Amniotic epithelial cell (primary cell): ENCODE measurements around the gene KY.
A peak's percentile ranks its signal among the peaks of the same experiment; 100 is the strongest.

ENCODE experiments used
- DNase-seq: peaks from one replicate; pipeline ENCODE4 v3.0.0-alpha.2; 2010; ENCODE audit warnings: low read depth

The KY gene

GRCh38 chr3:134644731-134645514 lies 5.9 kb downstream of the KY start:
- DNase-seq = no peak

DNA sequence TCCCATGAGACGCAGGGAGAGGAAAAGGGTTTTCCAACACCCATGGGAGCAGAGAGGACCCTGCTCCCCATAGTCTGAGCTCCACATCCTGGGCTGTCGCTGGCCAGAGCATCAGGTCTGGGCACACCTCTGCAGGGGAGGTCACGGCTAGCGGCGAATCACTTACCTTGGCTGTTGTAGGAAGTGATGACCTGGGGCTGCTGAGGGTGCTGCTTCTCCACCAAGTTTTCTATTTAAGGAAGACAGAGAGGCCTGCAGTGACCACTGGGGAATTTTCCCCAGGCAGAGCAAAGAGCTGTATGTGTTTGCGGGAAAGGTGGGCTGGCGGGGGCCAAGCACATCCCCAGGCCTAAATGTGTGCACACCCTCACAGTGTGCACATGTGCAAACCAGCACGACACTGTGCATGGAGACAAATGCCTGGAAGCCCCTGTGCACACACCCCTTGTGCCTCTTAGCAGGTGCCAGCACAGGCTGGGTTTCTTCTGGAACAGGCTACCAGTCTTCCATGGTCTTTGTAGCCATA lies 7.6 kb downstream of the KY start:
- no peak for DNase-seq

DNA sequence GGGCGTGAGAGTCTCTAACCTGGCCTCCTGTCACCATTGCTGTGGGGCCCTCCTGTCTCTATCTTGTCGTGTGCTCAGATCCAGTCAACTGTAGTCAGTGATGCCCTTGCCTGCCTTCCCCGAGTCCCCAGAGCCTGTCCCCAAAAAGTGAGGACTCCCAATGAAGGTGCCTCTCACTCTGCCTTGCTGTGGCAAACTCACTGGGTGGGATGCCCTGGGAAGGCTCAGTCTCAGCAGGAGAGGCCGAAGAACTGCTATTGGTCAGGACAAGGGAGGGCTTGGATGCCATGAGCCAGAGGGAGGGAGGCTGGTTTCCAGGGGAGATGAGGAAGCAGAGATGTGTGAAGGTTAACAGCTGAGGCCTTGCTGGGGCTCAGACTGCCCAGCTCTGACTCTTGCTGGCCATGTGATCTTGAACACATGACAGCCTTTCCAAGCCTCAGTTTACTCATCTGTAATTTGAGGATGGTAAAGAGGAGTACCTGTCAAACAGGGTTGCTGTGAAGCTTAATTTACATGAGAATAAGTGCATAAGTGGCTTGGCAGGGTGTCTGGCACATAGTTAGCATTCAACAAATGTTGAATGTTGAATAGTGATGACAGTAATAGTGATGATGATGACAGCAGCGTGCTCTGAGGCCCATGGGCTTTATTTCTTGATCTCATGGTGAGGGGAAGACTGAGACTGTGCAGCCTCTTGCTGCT lies 8.2 kb downstream of the KY start:
- no peak for DNase-seq

- DNase-seq = no peak
These were observed 9.0 kb downstream of the KY start for GRCh38 chr3:134641671-134642300.

DNA sequence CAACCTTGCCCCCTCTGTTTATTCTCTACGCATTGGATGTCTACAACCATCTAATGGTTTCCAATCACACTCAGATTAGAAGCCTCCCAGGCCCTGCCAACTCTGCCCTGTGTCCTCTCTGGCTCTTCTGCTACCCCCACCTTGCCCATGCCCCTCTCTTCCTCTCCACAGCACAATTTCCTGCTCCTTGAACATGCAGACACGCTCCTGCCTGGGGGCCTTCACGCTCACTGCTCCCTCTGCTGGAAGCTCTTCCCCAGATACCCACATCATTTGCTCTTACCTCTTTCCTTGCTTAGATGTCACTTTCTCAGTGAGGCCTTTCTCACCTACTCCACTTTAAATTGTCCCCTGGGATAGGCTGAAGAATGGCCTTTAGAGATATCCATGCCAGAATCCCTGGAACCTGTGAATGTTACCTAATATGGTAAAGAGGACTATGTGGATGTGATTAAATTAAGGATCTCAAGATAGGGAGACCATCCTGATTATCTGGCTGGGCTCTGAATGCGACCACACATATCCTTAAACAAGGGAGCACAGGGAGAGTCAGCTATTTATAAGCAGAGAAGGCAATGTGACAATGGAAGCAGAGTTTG lies 9.9 kb downstream of the KY start:
- DNase-seq = peak; percentile 26

DNA sequence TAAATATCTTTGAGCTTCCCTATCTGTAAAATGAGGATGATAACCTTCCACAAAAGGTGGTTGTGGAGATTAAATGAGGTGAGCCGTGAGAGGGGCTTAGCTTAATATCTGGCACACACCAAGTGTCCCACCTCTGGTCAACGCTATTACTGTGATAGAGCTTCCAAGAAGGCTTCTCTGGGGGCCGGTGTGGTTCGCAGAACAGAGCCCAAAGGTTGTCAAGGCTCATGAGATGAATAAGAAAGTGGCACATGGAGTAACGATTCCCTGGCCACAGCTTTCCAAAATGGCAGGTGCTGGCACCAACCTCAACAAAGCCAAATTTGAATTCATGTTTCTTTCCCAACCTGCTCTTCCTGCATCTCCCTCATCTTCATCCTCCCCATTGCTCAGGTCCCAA lies 10.4 kb downstream of the KY start:
- no peak for DNase-seq

DNA sequence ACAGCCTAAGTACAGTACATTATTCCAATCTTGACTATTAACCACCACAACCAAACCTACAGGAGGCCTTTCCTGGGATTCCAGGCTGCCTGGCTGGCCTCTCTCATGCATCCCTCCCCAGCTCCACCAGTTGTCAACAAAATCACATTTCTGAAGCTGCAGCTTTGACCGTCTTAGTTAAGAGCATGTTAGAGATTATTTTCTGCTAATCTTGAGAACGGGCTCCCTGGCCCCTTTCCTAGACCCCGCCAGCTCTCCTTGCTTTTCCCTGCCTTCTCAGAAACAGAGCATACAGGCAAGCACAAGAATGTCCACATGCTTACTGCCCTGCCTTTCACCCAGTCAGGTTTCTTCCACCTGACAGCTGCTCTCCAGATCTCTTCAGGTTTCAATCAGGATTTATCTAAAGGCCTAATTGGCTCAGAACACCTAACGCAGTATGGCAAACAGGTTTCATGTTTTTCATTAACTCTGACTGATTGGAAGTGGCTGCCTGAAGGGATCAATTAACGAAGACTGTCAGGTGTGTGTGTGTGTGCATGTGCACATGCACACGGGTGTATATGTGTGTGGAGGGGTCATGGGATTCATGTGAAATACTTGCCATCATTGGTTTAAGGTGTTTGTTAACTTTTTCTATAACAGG lies 12.3 kb downstream of the KY start:
- DNase-seq = no peak

- no peak for DNase-seq
These were observed 14.4 kb downstream of the KY start for GRCh38 chr3:134636406-134636805.

DNA sequence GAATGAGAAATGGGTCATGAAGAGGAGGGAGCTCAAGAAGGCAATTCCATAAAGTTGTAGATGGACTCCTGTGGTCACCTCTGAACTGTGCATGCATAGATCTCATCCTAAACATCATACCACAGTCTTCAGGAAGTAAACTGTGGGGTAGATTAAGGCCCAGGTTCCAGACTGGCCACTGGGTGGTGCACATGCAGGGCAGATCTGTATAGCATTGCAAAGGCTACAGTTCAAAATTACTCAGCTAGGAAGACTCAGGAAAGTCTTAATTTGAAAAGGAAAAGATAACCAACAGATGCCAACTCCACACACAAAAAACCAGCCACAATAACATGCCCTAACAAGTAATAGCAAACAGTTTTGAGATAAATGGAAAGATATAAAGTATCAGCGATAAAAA lies 20.3 kb downstream of the KY start:
- DNase-seq = peak; percentile 24

GRCh38 chr3:134628884-134629283 lies 21.9 kb downstream of the KY start:
- no peak for DNase-seq

DNA sequence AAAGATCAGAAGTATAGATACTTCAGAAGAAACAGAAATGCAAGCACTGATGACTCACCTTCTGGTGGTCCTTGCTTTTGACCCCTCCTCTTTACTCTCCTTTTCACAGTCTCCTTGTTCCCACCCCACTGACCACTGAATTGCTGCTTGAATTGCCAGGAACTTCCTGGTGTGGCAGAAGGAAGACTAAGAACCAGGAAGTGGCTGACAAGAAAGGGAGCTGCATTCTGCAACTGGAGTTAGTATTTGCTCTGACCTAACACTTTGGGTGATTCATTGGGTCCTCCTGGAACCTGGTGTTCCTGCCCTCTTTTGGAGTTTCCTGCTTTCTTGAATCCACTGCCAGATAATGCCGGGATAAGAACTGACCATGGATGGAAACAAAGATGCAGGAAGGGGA lies 23.0 kb downstream of the KY start:
- no peak for DNase-seq

DNA sequence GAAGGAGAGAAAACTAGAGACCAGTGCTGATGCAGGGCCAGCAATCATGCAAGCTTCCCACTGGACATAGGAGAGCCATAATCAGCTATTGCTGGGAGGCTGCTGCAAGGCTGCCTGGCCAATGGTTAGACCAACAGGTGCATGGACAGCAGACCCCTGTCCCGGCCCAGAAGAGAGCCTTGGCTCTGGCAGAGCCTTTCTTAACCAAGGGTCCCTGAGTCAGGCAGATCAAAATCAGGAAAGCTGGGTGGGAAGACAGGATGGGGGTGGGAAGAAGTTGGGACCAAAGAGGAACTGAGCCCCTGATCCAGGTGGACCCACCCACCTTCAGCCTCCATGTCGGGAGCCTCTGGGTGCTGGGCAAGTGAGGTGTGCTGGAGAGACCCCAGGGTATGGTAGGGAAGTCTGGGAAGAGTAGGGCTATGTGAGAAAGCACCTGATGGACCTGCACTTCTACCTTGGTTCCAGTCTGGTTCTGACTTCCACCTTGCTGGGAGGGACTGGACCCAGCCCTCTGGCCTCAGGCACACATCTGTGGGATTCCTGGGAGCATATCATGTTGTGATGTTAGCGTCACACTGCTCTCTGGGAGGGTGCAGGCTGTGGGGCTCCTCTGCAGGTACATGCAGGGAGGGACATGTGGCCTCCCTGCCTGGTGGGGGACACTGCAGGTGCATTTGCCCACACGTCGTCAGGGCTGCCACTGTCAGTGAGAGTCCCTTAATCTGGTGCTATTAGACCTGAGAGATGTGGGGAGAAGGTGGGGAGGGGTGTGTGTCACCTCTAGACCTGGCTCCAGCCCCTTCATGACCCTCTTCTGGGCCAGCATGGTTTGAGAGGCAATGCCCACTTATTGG lies 24.7 kb downstream of the KY start:
- no peak for DNase-seq

- no peak for DNase-seq
These were observed 25.4 kb downstream of the KY start for GRCh38 chr3:134625462-134625861.

DNA sequence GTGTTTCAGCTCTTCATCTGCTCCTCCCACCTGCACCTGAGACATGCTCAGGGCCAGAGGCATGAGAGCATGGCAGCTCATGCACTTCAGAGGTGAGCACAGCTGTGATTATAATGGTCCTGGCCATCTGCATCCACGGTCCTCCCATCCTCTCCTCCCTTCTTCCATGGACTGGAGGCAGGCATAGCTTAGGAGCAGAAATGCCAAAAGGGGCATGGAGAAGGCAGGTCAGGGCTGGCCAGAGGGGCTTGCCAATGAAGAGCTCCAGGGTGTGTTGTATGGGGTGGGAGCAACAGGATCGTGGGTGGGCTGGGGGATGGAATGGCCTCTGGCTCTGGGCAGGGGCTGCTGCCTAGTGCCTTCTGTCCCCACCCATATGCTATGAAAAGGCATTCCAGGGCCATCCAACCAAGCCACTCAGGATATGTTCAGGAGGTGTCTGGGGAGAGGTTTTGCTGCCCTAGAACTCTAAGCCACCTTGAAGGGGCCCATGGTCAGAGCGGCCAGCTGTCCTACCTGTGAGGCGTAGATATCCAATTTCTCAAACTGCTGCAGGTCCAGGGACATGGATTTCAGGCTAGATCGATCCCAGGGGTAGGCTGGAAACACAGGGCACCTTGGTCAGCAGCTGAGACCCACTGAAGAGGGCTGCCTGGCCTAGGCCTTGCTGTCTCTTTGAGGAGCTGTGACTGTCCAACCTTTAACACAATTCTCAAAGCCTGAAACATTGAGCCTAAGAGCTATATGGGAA lies 26.1 kb downstream of the KY start:
- no peak for DNase-seq

- no peak for DNase-seq
These were observed 27.1 kb downstream of the KY start for GRCh38 chr3:134623615-134624245.

- no peak for DNase-seq
These were observed 27.9 kb downstream of the KY start for GRCh38 chr3:134622806-134623365.

DNA sequence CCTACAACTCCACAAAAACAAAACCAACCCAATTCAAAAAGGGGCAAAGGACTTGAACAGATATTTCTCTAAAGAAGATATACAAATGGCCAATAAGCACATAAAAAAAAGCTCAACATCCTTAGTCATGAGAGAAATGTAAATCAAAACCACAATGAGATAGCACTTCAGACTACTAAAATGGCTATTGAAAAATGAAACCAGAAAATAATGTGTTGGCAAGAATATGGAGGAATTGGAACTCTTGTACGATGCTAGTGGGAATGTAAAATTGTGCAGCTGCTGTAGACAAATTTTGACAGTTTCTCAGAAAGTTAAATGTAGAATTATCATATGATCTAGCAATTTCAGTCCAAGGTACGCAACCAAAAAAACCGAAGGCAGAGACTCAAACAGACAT lies 29.0 kb downstream of the KY start:
- DNase-seq = no peak

DNA sequence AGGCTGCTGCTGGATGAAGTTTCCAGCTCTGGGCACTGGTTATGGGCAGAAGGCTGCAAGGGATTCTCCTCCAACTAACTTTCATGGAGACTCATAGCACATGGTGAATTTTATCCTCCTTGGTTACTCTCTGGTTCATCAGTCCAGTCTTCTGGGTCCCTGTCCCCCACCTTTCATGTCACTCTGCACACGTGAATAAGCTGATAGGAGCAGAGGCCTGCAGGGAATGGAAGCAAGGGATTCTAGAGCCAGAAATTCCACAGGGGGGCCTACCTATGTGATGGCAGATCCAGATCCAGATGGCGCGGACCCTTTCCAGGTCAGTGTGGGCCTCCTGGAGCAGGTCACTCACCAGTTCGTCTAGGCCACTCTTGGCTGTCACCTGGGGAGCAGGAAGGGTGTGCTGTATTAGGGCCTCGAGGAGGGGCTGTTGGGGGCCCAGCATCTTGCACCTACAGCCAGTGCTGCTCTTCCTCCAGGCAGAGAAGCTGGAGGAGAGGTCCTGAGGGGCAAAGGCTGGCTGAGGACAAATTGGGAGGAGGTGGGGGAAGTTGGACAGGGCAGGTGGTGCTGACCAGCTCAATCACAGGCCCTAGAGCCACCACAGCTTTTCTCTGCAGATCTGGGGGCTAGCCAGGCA lies 30.2 kb downstream of the KY start:
- DNase-seq = no peak

DNA sequence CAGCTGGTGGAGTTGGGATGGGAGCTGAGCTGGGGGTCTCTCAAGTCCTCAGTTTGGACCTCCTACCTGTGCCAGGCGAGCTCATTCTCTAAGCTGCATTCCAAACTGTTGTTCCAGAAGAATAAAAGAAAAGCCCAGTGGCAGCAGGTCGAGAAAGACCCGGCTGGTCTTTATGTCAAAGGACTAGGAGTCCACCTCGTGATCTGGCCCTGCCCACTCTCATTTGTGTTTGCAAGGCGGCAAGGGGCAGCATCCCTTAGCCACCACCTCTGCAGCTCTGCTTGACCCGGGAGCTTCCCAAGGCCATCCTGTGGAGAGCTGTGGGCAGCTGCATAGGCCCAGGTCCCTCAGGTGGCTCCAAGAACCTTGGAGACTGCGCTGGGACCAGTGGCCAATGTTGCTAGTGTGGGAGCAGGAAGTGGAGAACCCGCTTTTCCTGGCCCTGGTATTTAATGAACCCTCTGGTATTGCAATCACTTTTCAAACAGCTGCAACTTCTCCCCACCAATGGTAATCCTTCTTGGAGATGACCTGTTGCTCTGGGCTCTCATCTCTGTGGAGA lies 30.9 kb downstream of the KY start:
- no peak for DNase-seq
